Cardiac ventricle fibroblast (primary cell): ENCODE results near the gene DAZAP2. TPM values are rescaled to one million over a fixed set of nuclear protein-coding genes. Genes with fewer than 3 reads are reported as not detected.

Source experiments
- total RNA-seq: library from RNA; depleted of rRNA; stranded (reverse); fragments of >200 nt; gene quantifications from 2 replicates; pipeline ENCODE4 v1.2.3, GENCODE V29; 2015

DAZAP2 gene, protein sequence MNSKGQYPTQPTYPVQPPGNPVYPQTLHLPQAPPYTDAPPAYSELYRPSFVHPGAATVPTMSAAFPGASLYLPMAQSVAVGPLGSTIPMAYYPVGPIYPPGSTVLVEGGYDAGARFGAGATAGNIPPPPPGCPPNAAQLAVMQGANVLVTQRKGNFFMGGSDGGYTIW
- 132 and 144 TPM in 2 replicates for total RNA-seq

GRCh38 chr12:51238510-51239334 lies at the start of gene DAZAP2:
TSS of gene DAZAP2 (plus strand) at chr12:51238826. CDS start at chr12:51238908, 82 bp downstream.

GRCh38 chr12:51217968-51218606 lies 20.5 kb upstream of the DAZAP2 start, which contains the start of gene POU6F1:
TSS of gene POU6F1 (minus strand) at chr12:51218062. CDS start at chr12:51206836, 11,226 bp downstream.

DNA sequence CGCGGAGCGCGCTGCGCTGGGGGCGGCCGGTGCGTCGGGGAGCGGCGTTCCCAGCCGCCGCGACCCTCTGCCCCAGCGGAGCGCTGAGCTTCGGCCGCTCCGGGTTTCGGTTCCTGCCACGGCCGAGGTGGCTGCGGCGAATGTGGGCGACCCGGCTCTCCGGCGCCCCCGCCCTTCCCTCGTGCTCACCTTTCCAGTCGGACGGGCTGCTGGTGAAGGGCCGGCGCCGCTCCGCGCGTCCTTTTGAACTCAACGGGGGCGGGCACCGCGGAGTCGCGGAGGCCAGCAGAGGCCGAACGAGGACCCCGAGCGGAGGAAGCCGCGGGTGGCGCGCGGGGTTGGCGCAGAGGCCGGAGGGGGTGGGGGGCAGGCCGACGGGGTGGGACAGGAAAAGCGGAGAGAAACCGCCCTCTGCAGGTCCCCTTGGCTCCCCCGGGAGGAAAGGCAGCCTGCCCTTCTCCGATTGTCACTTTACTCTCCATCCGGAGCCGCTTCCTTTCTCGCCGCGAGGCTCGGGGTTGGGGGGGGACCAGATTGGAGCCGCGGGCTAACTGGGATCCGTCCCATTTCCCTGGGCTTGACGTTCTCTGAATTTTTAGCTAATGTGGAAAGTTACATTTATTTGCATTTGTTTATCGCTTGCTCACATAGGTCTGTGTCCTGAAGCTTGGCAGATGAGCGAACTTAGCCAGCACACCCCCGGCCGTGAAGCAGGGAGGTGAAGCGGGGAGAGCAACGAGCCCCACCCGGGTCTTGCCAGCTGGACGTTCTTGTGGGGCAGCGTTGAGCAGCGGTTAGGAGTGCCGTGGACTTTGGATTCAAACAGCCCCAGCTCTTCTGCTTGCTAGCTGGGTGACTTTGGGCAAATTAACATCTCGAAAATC lies 31.7 kb downstream of the DAZAP2 start, which contains the start of gene SMAGP:
SMAGP (minus strand) TSS at position 349 of the 884 bp plus-strand sequence. CDS start 1,137 bp downstream, outside the sequence.

Other genes with a start within 250 kb of the DAZAP2 start
- 17.5 and 26.6 TPM in 2 replicates for gene SLC11A2, start 212.4 kb upstream of the DAZAP2 start, total RNA-seq
- gene LETMD1, start 190.5 kb upstream of the DAZAP2 start, total RNA-seq = 46.5 and 53.4 TPM in 2 replicates
- gene CSRNP2, start 155.2 kb upstream of the DAZAP2 start, total RNA-seq = 17.7 and 19.9 TPM in 2 replicates
- 11.0 and 11.4 TPM in 2 replicates for gene TFCP2, start 65.7 kb upstream of the DAZAP2 start, total RNA-seq
- gene POU6F1, start 20.8 kb upstream of the DAZAP2 start, total RNA-seq = 3.3 and 6.1 TPM in 2 replicates
- gene SMAGP, start 31.6 kb downstream of the DAZAP2 start, total RNA-seq = 9.7 and 12.9 TPM in 2 replicates
- gene BIN2, start 85.3 kb downstream of the DAZAP2 start, total RNA-seq = not detected in 2 replicates
- not detected in 2 replicates for gene CELA1, start 107.9 kb downstream of the DAZAP2 start, total RNA-seq
- 1.4 and 4.8 TPM in 2 replicates for gene GALNT6, start 152.6 kb downstream of the DAZAP2 start, total RNA-seq
- gene SLC4A8, start 186.0 kb downstream of the DAZAP2 start, total RNA-seq = 0.06 and 0.39 TPM in 2 replicates